Neural cell (in vitro differentiated cells): Measurements from ENCODE around the gene PDPN.

Source experiments
- EP300 ChIP-seq: fragments of 450-650 bp; conservative IDR thresholded peaks from 2 replicates; pipeline ENCODE4 v1.6.1; 2014; ENCODE audit warnings: antibody characterized with exemption, mild to moderate bottlenecking, moderate library complexity; ENCODE audit not compliant: poor library complexity, severe bottlenecking
- EZH2 ChIP-seq: fragments of 200-600, 300-800 bp; shearing (Covaris generic), sonication (generic); IDR thresholded peaks from 2 replicates; pipeline ENCODE4 v1.6.1; 2014; ENCODE audit warnings: antibody characterized with exemption, low read length, borderline replicate concordance, mild to moderate bottlenecking; ENCODE audit not compliant: insufficient read depth, poor library complexity, severe bottlenecking
- MXI1 ChIP-seq: fragments of 450-650 bp; conservative IDR thresholded peaks from 2 replicates; pipeline ENCODE4 v1.6.1; 2014; ENCODE audit warnings: antibody characterized with exemption, mild to moderate bottlenecking; ENCODE audit not compliant: poor library complexity, severe bottlenecking
- POLR2AphosphoS5 ChIP-seq: IDR thresholded peaks from 2 replicates; pipeline ENCODE4 v1.6.1; 2012
- RAD21 ChIP-seq: fragments of 450-650 bp; conservative IDR thresholded peaks from 2 replicates; pipeline ENCODE4 v1.6.1; 2014; ENCODE audit warnings: antibody characterized with exemption, mild to moderate bottlenecking, moderate library complexity
- TAF1 ChIP-seq: IDR thresholded peaks from 2 replicates; pipeline ENCODE4 v1.6.1; 2012; ENCODE audit warnings: low read depth
- TF ChIP-seq, protein P1 (sequence below): IDR thresholded peaks from 2 replicates; pipeline ENCODE4 v1.6.1; 2012; ENCODE audit warnings: borderline replicate concordance
- TF ChIP-seq, protein P2 (sequence below): fragments of 450-650 bp; IDR thresholded peaks from 2 replicates; pipeline ENCODE4 v1.5.1; 2014; ENCODE audit warnings: antibody characterized with exemption, mild to moderate bottlenecking, moderate library complexity; ENCODE audit not compliant: poor library complexity, severe bottlenecking

DNA sequence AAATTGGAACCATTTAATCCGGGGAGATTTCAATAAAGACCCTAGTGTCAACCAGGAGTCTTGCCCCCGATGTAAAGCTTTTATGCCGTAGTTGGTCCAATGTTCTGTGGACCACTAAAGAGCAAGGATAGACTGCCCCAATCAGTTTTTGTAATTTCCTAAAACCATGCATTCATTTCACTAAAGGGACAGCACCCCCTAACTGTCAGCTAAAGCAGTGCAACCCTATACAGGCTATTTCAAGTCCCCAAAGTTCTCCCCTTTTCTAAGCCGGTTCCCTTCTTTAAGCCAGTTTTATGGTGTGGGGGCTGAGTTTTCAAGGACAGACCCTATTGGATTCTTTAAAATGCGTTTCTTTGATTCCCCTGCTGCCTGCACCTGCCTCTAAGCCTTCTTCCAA is 12.7 kb upstream of the PDPN start:
- TF ChIP-seq, protein P1, sequence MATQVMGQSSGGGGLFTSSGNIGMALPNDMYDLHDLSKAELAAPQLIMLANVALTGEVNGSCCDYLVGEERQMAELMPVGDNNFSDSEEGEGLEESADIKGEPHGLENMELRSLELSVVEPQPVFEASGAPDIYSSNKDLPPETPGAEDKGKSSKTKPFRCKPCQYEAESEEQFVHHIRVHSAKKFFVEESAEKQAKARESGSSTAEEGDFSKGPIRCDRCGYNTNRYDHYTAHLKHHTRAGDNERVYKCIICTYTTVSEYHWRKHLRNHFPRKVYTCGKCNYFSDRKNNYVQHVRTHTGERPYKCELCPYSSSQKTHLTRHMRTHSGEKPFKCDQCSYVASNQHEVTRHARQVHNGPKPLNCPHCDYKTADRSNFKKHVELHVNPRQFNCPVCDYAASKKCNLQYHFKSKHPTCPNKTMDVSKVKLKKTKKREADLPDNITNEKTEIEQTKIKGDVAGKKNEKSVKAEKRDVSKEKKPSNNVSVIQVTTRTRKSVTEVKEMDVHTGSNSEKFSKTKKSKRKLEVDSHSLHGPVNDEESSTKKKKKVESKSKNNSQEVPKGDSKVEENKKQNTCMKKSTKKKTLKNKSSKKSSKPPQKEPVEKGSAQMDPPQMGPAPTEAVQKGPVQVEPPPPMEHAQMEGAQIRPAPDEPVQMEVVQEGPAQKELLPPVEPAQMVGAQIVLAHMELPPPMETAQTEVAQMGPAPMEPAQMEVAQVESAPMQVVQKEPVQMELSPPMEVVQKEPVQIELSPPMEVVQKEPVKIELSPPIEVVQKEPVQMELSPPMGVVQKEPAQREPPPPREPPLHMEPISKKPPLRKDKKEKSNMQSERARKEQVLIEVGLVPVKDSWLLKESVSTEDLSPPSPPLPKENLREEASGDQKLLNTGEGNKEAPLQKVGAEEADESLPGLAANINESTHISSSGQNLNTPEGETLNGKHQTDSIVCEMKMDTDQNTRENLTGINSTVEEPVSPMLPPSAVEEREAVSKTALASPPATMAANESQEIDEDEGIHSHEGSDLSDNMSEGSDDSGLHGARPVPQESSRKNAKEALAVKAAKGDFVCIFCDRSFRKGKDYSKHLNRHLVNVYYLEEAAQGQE, result no peak
- TF ChIP-seq POLR2AphosphoS5 (no peak), EZH2 (no peak), RAD21 (no peak), MXI1 (no peak), TAF1 (no peak), EP300 (no peak)
- TF ChIP-seq, protein P2, sequence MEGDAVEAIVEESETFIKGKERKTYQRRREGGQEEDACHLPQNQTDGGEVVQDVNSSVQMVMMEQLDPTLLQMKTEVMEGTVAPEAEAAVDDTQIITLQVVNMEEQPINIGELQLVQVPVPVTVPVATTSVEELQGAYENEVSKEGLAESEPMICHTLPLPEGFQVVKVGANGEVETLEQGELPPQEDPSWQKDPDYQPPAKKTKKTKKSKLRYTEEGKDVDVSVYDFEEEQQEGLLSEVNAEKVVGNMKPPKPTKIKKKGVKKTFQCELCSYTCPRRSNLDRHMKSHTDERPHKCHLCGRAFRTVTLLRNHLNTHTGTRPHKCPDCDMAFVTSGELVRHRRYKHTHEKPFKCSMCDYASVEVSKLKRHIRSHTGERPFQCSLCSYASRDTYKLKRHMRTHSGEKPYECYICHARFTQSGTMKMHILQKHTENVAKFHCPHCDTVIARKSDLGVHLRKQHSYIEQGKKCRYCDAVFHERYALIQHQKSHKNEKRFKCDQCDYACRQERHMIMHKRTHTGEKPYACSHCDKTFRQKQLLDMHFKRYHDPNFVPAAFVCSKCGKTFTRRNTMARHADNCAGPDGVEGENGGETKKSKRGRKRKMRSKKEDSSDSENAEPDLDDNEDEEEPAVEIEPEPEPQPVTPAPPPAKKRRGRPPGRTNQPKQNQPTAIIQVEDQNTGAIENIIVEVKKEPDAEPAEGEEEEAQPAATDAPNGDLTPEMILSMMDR, result no peak
